GM12892 (cell line): ENCODE measurements around the gene GPC5.

Experiments used
- POLR2AphosphoS5 ChIP-seq: IDR thresholded peaks from 2 replicates; pipeline ENCODE4 v1.6.1; 2011; ENCODE audit warnings: low read depth, low read length, control low read depth
- TAF1 ChIP-seq: IDR thresholded peaks from 2 replicates; pipeline ENCODE4 v1.6.1; 2011; ENCODE audit warnings: low read depth, mild to moderate bottlenecking, control low read depth, low read length, borderline replicate concordance

DNA sequence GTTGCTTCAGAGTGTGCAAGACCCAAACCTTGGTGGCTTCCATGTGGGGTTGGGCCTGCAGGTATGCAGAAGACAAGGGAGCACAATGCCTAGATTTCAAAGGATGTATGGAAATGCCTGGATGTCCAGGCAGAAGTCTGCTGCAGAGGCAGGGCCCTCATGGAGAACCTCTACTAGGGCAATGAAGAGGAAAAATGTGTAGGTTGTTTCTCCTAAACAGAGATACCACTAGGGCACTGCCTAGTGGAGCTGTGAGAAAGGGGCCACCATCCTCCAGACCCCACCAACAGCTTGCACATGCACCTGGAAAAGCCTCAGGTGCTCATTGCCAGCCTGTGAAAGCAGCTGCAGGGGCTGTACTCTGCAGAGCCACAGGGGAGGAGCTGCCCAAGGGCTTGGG is 1295.6 kb downstream of the GPC5 start:
- TF ChIP-seq POLR2AphosphoS5, result no peak
- TF ChIP-seq TAF1, result no peak
